COLO829 (cell line): ENCODE measurements around the gene TRPM2.
"Not testable (repeated sequence)": the region's sequence is repeated elsewhere in the genome, so short reads cannot be mapped to it uniquely, and the experiment has no call there.

ENCODE experiments used
- DNase-seq: peaks from one replicate; pipeline ENCODE4 v3.0.0; 2012; ENCODE audit warnings: low spot score

TRPM2 gene

GRCh38 chr21:44415073-44416025, 61.9 kb downstream of the TRPM2 start:
- DNase-seq: no peak

DNA sequence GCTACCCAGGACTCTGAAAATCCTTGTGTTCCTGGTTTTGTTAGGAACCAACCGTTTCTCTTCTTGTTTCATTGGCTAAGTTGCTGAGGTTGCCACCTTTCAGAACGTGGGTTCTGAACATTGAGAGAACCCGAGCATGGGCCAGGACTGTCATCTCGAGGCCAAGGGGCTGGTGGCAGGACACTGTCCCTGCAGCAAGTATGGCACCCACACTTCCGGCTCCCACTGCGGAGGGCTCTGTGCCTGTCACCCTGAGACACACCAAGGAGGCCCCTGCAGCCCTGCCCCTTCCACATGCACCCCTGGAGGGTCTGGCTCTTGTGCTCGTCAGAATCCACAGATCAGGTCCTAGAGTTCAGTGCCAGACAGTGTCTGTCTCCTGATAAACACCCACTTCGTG, 62.8 kb downstream of the TRPM2 start:
- DNase-seq: no peak

DNA sequence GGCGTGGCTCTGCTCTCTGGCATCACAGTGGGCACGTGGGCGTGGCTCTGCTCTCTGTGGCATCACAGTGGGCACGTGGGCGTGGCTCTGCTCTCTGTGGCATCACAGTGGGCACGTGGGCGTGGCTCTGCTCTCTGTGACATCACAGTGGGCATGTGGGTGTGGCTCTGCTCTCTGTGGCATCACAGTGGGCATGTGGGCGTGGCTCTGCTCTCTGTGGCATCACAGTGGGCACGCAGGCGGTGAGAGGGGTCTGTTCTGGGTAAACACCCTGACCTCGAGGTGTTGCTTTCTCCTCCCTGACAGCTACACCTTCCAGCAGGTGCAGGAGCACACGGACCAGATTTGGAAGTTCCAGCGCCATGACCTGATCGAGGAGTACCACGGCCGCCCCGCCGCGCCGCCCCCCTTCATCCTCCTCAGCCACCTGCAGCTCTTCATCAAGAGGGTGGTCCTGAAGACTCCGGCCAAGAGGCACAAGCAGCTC, 64.2 kb downstream of the TRPM2 start:
- not testable (repeated sequence) for DNase-seq

- no peak for DNase-seq
Observed at GRCh38 chr21:44418108-44418875, 64.9 kb downstream of the TRPM2 start.

DNA sequence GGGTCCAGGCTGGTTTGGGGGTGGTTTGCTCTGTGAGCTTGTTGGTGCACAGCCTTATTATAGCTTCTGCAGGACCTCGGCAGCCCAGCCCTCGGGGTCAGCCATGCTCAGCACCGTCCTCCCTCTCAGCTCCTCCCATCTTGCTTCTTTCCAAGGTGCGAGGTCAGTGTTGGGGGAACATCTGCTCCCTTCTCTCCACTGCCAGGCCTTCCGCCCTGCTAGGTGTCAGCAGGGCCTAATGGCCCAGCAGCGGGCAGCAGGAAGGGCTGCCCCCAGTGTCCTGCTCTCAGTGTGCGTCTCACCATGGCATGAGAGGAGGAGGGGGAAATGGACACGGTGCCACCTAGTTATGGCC, 65.4 kb downstream of the TRPM2 start:
- no peak for DNase-seq

DNA sequence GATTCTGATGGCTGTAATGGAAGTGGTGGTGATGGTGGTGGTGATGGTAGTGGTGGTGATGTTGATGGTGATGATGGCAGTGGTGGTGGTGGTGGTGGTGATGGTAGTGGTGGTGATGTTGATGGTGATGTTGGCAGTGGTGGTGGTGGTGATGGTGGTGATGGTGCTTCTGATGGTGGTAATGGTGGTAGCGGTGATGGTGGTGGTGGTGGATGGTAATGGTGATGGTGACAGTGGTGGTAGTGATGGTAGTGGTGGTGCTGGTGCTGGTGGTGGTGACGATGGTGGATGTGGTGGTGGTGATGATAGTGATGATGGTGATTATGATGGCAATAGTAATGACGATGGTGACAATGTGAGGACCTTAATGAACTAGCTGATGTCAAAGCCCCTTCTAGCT, 66.3 kb downstream of the TRPM2 start:
- DNase-seq: no peak

GRCh38 chr21:44420416-44421205, 67.2 kb downstream of the TRPM2 start:
- DNase-seq: no peak

DNA sequence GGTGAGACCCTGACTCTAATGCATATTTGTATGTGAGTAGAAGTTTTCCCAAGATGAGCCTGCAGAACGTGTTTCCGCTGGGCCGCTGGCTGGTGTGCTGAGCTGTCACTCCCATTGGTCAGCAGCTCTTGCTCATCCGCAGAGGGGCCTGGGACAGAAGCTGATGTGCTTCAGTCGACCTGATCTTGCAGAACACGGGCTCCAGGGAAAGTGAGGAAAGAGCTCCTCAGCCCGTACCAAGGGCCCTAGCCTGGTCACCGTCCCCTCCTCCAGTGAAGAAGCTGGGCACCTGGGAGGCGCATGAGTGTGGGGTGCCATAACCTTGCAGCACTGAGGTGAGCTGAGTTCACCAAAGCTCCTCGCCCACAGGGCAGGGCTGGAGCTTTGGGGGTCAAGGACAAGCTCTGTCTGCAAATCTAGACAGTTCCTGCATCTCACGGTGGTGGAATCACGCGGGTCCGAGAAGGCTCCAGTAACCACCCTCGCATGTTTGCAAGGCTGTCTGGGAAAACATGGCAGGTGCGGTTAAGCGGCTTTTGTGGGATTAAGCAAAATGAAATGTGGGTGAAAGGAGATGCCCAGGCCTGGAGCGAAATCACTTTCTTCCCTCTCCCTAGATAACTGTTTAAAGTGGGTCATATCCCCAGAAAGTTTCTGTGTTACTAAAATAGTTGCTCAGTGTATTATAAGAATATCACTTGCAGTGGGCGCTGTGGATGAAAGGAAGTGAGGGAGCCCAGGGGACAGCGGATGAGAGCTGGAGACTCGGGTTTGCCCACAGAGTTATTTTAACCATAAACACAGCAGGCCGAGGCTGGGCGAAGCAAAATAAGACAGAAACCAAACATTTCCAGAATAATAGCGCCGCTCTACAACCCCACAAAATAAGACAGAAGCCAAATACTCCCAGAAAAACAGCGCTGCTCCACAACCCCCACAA, 68.8 kb downstream of the TRPM2 start:
- no peak for DNase-seq

DNA sequence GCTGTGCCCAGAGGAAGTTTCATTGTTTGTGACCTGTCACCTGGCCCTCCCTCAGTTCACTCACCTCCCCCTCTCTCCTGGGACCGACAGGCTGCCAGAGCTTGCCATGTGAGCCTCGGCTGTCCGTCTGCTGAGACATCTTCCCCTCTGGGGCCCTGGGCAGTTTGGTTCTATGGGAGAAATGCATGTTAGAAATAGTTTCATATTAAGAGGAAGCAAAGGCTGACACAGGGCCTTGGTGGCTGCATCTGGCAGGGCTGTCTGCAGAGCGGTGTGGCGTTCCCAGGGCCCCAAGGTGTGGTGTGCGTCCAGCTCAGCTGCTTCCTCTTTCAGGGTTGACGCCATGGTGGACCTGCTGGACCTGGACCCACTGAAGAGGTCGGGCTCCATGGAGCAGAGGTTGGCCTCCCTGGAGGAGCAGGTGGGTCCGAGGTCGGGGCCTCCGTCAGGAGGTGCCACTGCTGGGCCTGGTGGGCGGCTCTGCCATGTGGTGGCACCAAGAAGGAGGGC, 69.9 kb downstream of the TRPM2 start:
- DNase-seq: no peak

DNA sequence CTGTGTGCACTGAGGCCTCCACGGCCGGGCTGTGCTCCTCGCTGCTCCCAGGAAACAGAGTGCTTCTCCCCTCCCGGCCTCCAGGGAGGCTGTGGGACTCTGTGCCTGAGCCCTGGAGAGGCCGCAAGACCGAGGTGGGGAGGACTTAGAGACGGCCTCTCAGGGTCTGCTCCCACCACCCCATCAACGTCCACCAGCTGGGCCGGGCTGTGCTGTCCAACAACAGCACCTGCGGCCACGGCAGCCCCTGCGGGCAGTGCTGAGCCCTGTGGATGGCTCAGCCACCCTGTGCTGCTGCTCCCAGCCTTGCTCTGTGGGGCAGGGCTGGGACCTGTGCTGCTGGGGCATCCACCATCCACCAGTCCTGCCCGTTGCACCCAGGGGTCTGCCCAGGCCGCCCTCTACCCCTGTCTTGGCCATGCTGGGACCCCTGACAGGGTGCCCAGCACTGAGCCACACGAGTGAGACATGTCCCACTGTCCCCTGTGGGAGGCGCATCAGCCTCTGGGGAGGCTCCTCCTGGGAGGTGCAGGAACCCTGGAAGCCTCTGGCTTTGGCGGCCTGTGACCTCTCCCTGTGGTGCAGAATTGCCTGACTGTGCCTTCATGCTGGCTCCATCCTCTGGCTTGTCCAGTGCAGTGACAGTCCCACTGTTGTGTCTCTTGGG, 70.7 kb downstream of the TRPM2 start:
- DNase-seq: no peak

DNA sequence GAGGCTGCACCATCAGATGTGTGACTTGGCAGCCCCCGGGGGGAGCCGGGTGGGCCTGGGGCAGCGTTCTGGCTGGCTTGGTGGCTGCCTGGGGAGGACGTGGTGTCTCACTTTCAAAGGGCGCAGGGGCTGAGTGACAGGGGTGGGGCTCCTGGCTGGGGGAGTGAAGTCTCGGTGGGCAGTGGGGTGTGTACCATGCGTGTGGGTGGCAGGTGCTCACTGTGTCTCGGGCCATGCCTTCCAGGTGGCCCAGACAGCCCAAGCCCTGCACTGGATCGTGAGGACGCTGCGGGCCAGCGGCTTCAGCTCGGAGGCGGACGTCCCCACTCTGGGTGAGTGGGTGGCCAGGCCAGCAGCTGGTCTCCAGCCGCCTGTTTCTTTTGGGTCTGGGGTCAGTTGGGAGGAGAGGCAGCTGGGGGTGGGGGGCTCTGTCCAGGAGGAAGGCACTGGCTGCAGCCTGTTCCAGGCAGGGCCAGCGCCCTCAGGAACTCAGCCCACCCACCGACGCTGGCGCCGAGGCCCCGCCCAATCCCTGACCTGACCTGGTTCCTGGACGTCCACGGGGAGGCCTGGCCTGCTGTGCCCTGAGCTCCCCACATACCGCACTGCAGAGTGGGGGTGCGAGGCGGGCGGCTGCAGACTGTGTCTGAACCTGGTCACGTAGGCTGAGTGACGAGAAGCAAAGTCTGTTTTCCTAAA, 71.3 kb downstream of the TRPM2 start:
- DNase-seq: no peak

- peak; percentile 11 for DNase-seq
Observed at GRCh38 chr21:44425307-44425894, 72.0 kb downstream of the TRPM2 start.

GRCh38 chr21:44425895-44426662, 72.7 kb downstream of the TRPM2 start:
- no peak for DNase-seq

GRCh38 chr21:44426663-44427191, 73.3 kb downstream of the TRPM2 start:
- DNase-seq: no peak

GRCh38 chr21:44427241-44428120, 74.1 kb downstream of the TRPM2 start:
- DNase-seq: no peak

- peak; percentile 81 for DNase-seq
Observed at GRCh38 chr21:44428281-44428960, 75.0 kb downstream of the TRPM2 start.

DNA sequence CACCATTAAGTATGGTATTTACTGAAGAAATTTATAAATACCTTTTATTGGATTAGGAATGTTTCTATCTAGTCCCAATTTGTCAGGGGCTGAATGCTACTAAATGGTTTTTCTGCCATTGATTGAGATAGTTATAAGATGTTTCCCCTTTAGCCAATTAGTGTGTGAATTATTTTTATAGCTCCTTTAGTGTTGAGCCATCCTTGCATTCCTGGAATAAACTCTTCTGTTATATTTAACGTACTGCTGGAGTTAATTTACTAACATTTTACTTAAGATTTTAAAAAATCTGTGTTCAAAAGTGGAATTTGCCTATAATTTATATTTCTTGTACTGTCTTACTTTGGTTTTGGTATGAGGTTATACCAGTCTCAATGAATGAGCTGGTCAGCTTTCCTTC, 76.5 kb downstream of the TRPM2 start:
- no peak for DNase-seq
